KOPT-K1 (cell line): ENCODE measurements around the gene TBX15.

ENCODE experiments used
- H3K27ac ChIP-seq: fragments of 200-600 bp; sonication (generic); 2 replicates; pipeline ENCODE4 v1.5.1; 2016; ENCODE audit warnings: antibody characterized with exemption, mild to moderate bottlenecking, low read depth, low read length; ENCODE audit not compliant: poor library complexity, severe bottlenecking
- H3K36me3 ChIP-seq: fragments of 200-600 bp; sonication (generic); 2 replicates; pipeline ENCODE4 v1.5.1; 2017; ENCODE audit warnings: antibody characterized with exemption, mild to moderate bottlenecking, low read length, moderate library complexity; ENCODE audit not compliant: insufficient read depth
- H3K9me3 ChIP-seq: fragments of 200-600 bp; sonication (generic); 2 replicates; pipeline ENCODE4 v1.5.1; 2017; ENCODE audit warnings: antibody characterized with exemption, low read length, mild to moderate bottlenecking; ENCODE audit not compliant: insufficient read depth, poor library complexity, severe bottlenecking

The TBX15 gene

GRCh38 chr1:118890851-118891384 lies 97.2 kb downstream of the TBX15 start:
- Histone ChIP-seq H3K36me3 (no peaks in the 10 kb centered on the region), H3K27ac (no peak overlapping the region)

GRCh38 chr1:118884946-118885345 lies 103.2 kb downstream of the TBX15 start:
- Histone ChIP-seq H3K36me3 (no peaks in the 10 kb centered on the region), H3K27ac (no peak overlapping the region), H3K9me3 (no peaks in the 10 kb centered on the region)

More at GRCh38 chr1:118890851-118891384, 97.2 kb downstream of the TBX15 start:
- H3K9me3 ChIP-seq: no peaks in the 10 kb centered on the region

GRCh38 chr1:118881751-118882150 lies 106.4 kb downstream of the TBX15 start:
- no peaks in the 10 kb centered on the region for H3K9me3 ChIP-seq
- H3K36me3 ChIP-seq: no peaks in the 10 kb centered on the region
- H3K27ac ChIP-seq: no peak overlapping the region

GRCh38 chr1:118878661-118879060 lies 109.5 kb downstream of the TBX15 start:
- no peaks in the 10 kb centered on the region for H3K9me3 ChIP-seq
- no peaks in the 10 kb centered on the region for H3K36me3 ChIP-seq
- H3K27ac ChIP-seq: no peak overlapping the region

DNA sequence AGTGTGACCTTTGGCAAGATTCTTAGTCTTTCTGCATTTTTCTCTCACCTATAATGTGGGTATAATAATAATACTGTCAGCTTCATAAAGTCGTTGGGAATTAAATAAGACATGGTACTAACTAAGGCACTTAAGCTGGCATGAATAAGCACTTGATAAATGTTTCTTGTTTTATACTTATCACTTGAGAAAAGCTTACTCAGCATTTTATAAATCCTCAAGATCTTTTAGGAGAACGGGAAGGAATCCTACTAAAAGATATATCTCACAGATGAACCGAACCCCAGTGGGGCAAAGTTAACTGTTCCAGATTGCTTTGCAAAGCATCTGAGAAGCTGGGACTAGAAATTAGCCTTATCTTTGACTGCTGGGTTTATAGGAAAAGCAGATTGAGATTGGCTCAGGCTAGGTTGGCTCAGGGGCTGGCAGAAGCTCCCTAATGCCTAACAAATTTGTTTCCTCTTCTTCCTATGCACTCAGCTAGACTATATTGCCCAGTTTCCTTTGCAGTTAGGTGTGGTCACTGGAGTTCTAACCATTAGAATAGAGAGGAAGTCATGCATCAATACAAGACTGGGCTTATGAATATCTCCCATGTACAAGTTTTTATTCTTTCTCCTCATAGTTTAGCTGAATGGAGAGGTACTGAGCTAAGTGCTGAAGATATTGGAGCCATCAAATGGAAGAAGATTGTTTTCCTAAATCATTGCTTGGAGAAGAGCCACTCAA lies 110.3 kb downstream of the TBX15 start:
- no peaks in the 10 kb centered on the region for H3K36me3 ChIP-seq
- H3K9me3 ChIP-seq: no peaks in the 10 kb centered on the region
- no peak overlapping the region for H3K27ac ChIP-seq

DNA sequence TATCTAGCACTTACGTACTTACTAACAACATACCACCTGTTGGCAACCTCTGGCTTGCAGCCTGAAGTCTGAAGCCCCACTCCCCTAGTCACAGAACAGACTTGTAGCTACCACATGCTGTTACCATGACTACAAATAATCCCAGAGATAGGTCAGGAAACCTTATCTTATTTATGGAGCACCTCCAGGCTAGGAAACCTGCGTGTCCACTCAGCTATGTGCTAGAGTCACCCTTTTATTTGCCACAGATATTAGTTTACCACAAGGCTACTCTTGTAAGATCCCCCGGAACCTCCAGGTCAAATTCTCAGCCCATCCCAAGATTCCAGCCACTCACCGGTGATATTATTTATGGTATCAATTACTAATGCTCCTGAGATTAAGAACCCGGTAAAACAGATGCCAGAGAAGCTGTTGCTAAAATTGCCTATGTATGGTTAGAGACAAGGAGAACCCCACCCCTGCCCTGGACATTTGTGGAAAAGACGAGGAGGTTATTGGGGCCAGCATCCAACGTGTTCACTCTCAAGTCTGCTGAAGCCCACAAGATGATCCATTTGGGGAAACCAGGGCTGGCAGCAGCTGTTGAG lies 116.5 kb downstream of the TBX15 start:
- Histone ChIP-seq H3K9me3 (no peaks in the 10 kb centered on the region), H3K36me3 (no peaks in the 10 kb centered on the region), H3K27ac (no peak overlapping the region)

DNA sequence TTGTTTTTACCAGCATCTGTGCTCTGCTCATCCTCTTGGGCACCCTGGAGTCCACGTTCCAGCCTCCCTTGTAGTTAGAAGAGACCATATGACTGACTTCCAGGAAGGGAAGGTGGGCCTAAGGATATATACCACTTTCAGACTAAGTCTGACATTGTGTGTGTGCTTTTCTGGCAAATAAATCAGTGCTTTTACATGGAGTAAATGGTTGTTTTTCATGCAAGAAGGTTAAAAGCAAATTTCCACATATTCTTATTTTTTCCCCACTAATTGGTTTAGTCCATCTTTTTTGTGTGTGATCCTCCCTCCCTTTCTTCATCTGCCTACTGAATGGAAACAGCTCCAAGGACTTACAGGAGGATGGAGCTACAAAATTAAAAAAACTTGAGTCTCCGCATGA lies 119.8 kb downstream of the TBX15 start:
- Histone ChIP-seq H3K9me3 (no peaks in the 10 kb centered on the region), H3K36me3 (no peaks in the 10 kb centered on the region), H3K27ac (no peak overlapping the region)

- Histone ChIP-seq H3K9me3 (no peaks in the 10 kb centered on the region), H3K36me3 (no peaks in the 10 kb centered on the region), H3K27ac (no peak overlapping the region)
Observed at GRCh38 chr1:118866330-118866729, 121.8 kb downstream of the TBX15 start.

- Histone ChIP-seq H3K36me3 (no peaks in the 10 kb centered on the region), H3K27ac (no peak overlapping the region), H3K9me3 (no peaks in the 10 kb centered on the region)
Observed at GRCh38 chr1:118863688-118864087, 124.5 kb downstream of the TBX15 start.

DNA sequence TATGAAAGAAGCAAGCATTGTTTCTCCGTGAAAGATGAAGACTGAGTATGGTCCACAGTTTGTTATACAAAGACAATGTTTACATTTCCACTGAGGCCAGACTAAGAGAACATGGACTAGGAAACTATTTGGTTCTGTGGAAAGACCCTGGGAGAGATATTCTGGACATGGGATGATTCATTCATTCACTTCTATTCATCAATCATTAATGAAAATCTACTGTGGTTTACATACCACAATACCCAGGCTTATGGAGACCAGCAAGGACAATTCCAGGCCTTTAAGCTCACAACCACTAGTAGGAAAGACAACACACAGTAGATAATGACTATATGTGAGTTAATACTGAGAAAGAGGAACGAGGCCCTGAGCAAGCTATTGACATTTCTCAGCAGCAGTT lies 125.4 kb downstream of the TBX15 start:
- H3K9me3 ChIP-seq: no peaks in the 10 kb centered on the region
- H3K36me3 ChIP-seq: no peaks in the 10 kb centered on the region
- no peak overlapping the region for H3K27ac ChIP-seq

GRCh38 chr1:118861216-118861615 lies 126.9 kb downstream of the TBX15 start:
- no peaks in the 10 kb centered on the region for H3K9me3 ChIP-seq
- no peaks in the 10 kb centered on the region for H3K36me3 ChIP-seq
- no peak overlapping the region for H3K27ac ChIP-seq

GRCh38 chr1:118859999-118860398 lies 128.1 kb downstream of the TBX15 start:
- Histone ChIP-seq H3K27ac (no peak overlapping the region), H3K9me3 (no peaks in the 10 kb centered on the region), H3K36me3 (no peaks in the 10 kb centered on the region)

GRCh38 chr1:118846443-118846842 lies 141.7 kb downstream of the TBX15 start:
- no peaks in the 10 kb centered on the region for H3K9me3 ChIP-seq

DNA sequence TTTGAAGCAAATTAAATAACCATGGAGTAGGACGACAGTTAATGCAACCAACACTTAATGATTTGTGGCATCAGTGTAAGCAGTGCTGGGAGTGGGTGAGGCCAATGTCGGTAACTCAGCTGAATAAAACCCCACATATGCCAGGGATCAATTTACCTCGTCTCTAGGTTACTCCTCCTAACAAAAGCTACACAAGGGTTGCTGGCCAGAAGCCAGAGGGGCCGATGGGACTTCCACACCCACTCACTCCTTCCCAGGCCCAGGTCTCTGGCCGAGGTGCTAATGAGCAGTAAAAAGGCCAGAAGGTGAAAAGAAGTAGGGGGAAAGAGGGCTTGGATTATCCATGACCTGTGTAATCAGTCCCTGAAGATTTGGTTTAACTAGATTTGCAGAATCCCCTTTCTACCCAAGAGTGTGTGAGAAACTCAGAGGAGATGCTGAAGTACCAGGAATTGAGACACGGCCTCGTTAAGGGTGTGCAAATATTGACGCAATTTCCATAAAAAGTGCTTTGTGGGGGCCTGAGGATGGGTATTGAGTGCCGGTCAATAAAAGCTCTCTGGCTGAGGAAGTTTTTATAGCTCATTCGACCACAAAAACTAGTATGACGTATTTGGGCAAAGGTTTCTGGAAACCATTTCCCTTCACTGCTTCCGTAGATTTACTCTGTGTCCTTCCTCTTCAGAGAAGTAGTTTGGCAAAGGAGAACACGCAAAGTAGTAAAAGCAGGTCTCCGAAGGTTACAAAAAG lies 145.5 kb downstream of the TBX15 start:
- H3K36me3 ChIP-seq: no peaks in the 10 kb centered on the region
- no peaks in the 10 kb centered on the region for H3K9me3 ChIP-seq
- H3K27ac ChIP-seq: no peak overlapping the region

More at GRCh38 chr1:118846443-118846842, 141.7 kb downstream of the TBX15 start:
- Histone ChIP-seq H3K36me3 (no peaks in the 10 kb centered on the region), H3K27ac (no peak overlapping the region)

GRCh38 chr1:118841521-118841920 lies 146.6 kb downstream of the TBX15 start:
- H3K36me3 ChIP-seq: no peaks in the 10 kb centered on the region
- no peak overlapping the region for H3K27ac ChIP-seq
- H3K9me3 ChIP-seq: no peaks in the 10 kb centered on the region
